ENCODE data around the gene SCYL1.

SCYL1 gene

GRCh38 chr11:65493367-65494176 is 31.3 kb upstream of the SCYL1 start:
- H3K79me2 ChIP-seq (ENCODE audit: low read length): peaks cover 36% of the 10 kb centered on the region
- H3K4me2 ChIP-seq (ENCODE audit: low read length): peak overlapping the region; percentile 76
- H2AFZ ChIP-seq (ENCODE audit: low read depth, low read length): peak overlapping the region; percentile 92
- no peaks in the 10 kb centered on the region for H3K9me3 ChIP-seq (ENCODE audit: insufficient read depth, low read length)
- no peaks in the 10 kb centered on the region for H3K36me3 ChIP-seq (replicated peaks; ENCODE audit: low read depth, low read length)
- peak overlapping the region; percentile 60 for H3K9ac ChIP-seq (ENCODE audit: low read length)
- no peaks in the 10 kb centered on the region for H3K27me3 ChIP-seq (ENCODE audit: low read depth, low read length)
- TF ChIP-seq CTCF (IDR thresholded peaks at IDR 0.05; ENCODE audit: low read depth, low read length) (no peak), EZH2phosphoT487 (IDR thresholded peaks at IDR 0.05; ENCODE audit: low read depth) (no peak)
- no peaks in the 10 kb centered on the region for H4K20me1 ChIP-seq (ENCODE audit: insufficient read depth, low read length)
- H3K27ac ChIP-seq (ENCODE audit: low read length): peak overlapping the region; percentile 92
- peak overlapping the region; percentile 42 for H3K4me3 ChIP-seq (ENCODE audit: low read length)
- H3K4me1 ChIP-seq (ENCODE audit: low read length): peaks cover 77% of the 10 kb centered on the region

DNA sequence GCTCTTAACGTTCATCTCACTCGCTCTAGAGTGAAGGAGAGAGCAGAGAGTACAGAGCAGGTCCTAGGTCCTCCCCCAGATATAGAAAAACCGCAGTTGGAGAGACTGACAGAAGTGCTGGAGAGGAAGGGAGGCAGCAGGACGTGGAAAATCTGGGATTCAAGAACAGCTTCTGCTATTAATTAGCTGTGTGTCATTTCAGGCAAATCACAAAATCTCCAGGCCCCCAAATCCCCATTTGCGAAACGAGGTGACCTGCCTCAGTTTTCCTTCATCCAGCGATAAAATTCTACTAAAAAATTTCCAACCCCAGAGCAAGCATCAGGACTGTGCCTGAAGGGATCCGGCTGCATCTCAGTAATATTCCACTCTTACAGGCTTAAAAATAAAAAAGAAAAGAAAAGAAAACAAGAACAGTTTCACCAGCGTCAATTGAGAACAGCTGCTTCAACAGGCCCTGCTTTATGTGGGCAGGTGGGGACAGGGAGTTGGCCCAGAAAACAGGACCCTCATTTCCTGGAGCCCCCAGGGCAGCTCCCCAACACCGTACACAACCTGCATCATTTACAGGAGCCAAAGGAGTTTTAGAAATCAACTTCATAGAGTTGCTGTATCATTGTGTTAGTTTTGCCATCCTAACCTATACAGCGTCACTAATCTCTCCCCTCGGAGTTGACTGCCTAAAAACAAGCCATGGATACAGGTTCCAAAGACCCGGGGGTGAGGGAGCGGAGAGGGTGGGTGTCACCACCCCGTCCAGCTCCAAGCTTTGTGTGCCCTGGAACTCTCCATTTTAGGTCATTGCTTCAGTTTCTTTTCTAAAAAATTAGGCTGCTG is 28.4 kb upstream of the SCYL1 start:
- Histone ChIP-seq H3K9ac (ENCODE audit: low read length) (peak overlapping the region; percentile 83), H4K20me1 (ENCODE audit: insufficient read depth, low read length) (peaks cover 22% of the 10 kb centered on the region), H3K4me3 (ENCODE audit: low read length) (peak overlapping the region; percentile 69), H3K9me3 (ENCODE audit: insufficient read depth, low read length) (no peaks in the 10 kb centered on the region), H2AFZ (ENCODE audit: low read depth, low read length) (no peak overlapping the region), H3K36me3 (replicated peaks; ENCODE audit: low read depth, low read length) (peaks cover 25% of the 10 kb centered on the region), H3K4me1 (ENCODE audit: low read length) (peaks cover 63% of the 10 kb centered on the region), H3K27me3 (ENCODE audit: low read depth, low read length) (no peaks in the 10 kb centered on the region), H3K4me2 (ENCODE audit: low read length) (peak overlapping the region; percentile 90), H3K27ac (ENCODE audit: low read length) (peak overlapping the region; percentile 91), H3K79me2 (ENCODE audit: low read length) (peaks cover 66% of the 10 kb centered on the region)
- TF ChIP-seq CTCF (IDR thresholded peaks at IDR 0.05; ENCODE audit: low read depth, low read length): no peak
- no peak for TF ChIP-seq EZH2phosphoT487 (IDR thresholded peaks at IDR 0.05; ENCODE audit: low read depth)

- H4K20me1 ChIP-seq (ENCODE audit: insufficient read depth, low read length): peaks cover 31% of the 10 kb centered on the region
- no peaks in the 10 kb centered on the region for H3K9me3 ChIP-seq (ENCODE audit: insufficient read depth, low read length)
- peak overlapping the region; percentile 83 for H3K4me3 ChIP-seq (ENCODE audit: low read length)
- peak overlapping the region; percentile 95 for H3K4me2 ChIP-seq (ENCODE audit: low read length)
- peaks cover 55% of the 10 kb centered on the region for H3K4me1 ChIP-seq (ENCODE audit: low read length)
- H3K27ac ChIP-seq (ENCODE audit: low read length): peak overlapping the region; percentile 91
- no peaks in the 10 kb centered on the region for H3K27me3 ChIP-seq (ENCODE audit: low read depth, low read length)
- peaks cover 70% of the 10 kb centered on the region for H3K79me2 ChIP-seq (ENCODE audit: low read length)
- no peak overlapping the region for H2AFZ ChIP-seq (ENCODE audit: low read depth, low read length)
- peaks cover 34% of the 10 kb centered on the region for H3K36me3 ChIP-seq (replicated peaks; ENCODE audit: low read depth, low read length)
- no peak for TF ChIP-seq CTCF (IDR thresholded peaks at IDR 0.05; ENCODE audit: low read depth, low read length)
- TF ChIP-seq EZH2phosphoT487 (IDR thresholded peaks at IDR 0.05; ENCODE audit: low read depth): no peak
- H3K9ac ChIP-seq (ENCODE audit: low read length): peak overlapping the region; percentile 99
Measured at GRCh38 chr11:65497141-65498041, 27.5 kb upstream of the SCYL1 start.

Data from OCI-LY3 (cell line).